GM12874 (cell line): ENCODE results near the gene TBL1XR1.

ENCODE experiments used
- CTCF ChIP-seq: IDR thresholded peaks from 2 replicates; pipeline ENCODE4 v1.5.1; 2011; ENCODE audit warnings: low read depth, mild to moderate bottlenecking, control low read depth, low read length, moderate library complexity; ENCODE audit not compliant: insufficient read depth

Gene TBL1XR1

GRCh38 chr3:177050501-177051237 lies 146.6 kb downstream of the TBL1XR1 start:
- no peak for TF ChIP-seq CTCF

GRCh38 chr3:177045767-177046166 lies 151.5 kb downstream of the TBL1XR1 start:
- TF ChIP-seq CTCF, result no peak

- no peak for TF ChIP-seq CTCF
Measured at GRCh38 chr3:177045222-177045621, 152.1 kb downstream of the TBL1XR1 start.

- TF ChIP-seq CTCF, result no peak
Measured at GRCh38 chr3:177041730-177042551, 155.3 kb downstream of the TBL1XR1 start.

GRCh38 chr3:177041021-177041729 lies 156.1 kb downstream of the TBL1XR1 start:
- no peak for TF ChIP-seq CTCF

GRCh38 chr3:177039490-177040274 lies 157.6 kb downstream of the TBL1XR1 start:
- TF ChIP-seq CTCF, result no peak

GRCh38 chr3:177037241-177037640 lies 160.0 kb downstream of the TBL1XR1 start:
- no peak for TF ChIP-seq CTCF
